ENCODE data around the gene PPP1R9A. TPM values are rescaled to one million over a fixed set of nuclear protein-coding genes. Genes with fewer than 3 reads are reported as not detected.
A peak's percentile ranks its signal among the peaks of the same experiment; 100 is the strongest.

The PPP1R9A gene
- total RNA-seq, 1 experiment from 2014 or later, result 13.5 TPM

DNA sequence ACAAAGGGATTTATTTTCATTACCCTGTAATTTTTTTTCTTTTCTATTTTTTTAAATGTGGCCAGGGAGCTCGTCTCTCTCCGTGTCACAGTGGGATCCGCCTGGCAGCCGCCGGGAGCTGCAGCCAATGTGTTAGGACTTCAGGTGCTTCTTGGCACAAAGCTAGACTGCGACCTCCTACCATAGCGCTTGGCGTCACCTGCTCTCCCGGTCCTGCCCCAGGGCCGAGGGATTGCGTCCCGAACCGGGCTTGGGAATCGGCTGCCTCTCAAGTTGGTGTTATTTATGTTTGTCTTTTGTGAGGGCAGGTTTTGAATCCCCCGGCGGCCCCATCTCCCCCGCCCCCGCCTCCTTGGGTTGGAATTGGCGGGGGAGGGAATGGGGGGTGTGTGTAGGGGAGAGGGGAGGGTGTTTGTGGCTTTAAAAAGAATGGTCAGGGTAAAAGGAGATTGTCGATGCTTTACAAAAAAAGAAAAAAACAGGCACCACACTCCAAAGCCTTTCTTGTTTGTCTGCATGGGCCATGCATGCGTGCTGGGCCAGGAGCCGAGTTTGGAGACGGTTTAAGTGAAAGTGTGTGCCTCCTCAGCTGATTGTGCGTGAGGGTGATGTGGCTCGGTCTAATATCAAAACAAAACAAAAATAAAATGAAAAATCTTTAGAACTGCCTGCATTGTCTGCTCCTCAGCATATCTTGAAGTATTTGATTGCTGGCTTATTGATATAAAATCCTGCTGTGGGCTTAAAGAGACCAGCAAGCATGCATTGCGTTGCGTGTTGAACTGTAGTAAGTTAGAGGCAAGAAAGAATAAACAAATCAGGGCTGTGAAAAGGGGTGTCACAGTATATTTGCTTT, 1.2 kb downstream of the PPP1R9A start:
- TF ChIP-seq ZBTB33 (IDR thresholded peaks at IDR 0.05; ENCODE audit: extremely low read depth, insufficient replicate concordance, low read length), result no peak
- peak; percentile 54; the same call in 1 of the 2 replicates for TF ChIP-seq POLR2AphosphoS5 (IDR thresholded peaks at IDR 0.05; ENCODE audit: low read depth, low read length)
- no peak for TF ChIP-seq JUND (IDR thresholded peaks at IDR 0.05)
- no peak for TF ChIP-seq SIN3A (IDR thresholded peaks at IDR 0.05; ENCODE audit: low read depth)
- TF ChIP-seq POLR2A (IDR thresholded peaks at IDR 0.05; ENCODE audit: borderline replicate concordance, extremely low read depth, insufficient read depth, insufficient read length), result no peak
- TF ChIP-seq SRF (IDR thresholded peaks at IDR 0.05; ENCODE audit: low read depth), result no peak
- TF ChIP-seq ELF1 (IDR thresholded peaks at IDR 0.05; ENCODE audit: borderline replicate concordance, low read depth), result no peak
- peak; percentile 41; the same call in 1 of the 2 replicates for TF ChIP-seq EGR1 (IDR thresholded peaks at IDR 0.05; ENCODE audit: low read depth)
- TF ChIP-seq, protein P1, sequence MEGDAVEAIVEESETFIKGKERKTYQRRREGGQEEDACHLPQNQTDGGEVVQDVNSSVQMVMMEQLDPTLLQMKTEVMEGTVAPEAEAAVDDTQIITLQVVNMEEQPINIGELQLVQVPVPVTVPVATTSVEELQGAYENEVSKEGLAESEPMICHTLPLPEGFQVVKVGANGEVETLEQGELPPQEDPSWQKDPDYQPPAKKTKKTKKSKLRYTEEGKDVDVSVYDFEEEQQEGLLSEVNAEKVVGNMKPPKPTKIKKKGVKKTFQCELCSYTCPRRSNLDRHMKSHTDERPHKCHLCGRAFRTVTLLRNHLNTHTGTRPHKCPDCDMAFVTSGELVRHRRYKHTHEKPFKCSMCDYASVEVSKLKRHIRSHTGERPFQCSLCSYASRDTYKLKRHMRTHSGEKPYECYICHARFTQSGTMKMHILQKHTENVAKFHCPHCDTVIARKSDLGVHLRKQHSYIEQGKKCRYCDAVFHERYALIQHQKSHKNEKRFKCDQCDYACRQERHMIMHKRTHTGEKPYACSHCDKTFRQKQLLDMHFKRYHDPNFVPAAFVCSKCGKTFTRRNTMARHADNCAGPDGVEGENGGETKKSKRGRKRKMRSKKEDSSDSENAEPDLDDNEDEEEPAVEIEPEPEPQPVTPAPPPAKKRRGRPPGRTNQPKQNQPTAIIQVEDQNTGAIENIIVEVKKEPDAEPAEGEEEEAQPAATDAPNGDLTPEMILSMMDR (IDR thresholded peaks at IDR 0.05 in 2 of 3, conservative IDR thresholded peaks at IDR 0.05 in 1 of 3; ENCODE audit: borderline replicate concordance in 1 of 3, insufficient read depth in 1 of 3, low read depth in 2 of 3, low read length in 2 of 3), result no peak
- TF ChIP-seq, protein P2, sequence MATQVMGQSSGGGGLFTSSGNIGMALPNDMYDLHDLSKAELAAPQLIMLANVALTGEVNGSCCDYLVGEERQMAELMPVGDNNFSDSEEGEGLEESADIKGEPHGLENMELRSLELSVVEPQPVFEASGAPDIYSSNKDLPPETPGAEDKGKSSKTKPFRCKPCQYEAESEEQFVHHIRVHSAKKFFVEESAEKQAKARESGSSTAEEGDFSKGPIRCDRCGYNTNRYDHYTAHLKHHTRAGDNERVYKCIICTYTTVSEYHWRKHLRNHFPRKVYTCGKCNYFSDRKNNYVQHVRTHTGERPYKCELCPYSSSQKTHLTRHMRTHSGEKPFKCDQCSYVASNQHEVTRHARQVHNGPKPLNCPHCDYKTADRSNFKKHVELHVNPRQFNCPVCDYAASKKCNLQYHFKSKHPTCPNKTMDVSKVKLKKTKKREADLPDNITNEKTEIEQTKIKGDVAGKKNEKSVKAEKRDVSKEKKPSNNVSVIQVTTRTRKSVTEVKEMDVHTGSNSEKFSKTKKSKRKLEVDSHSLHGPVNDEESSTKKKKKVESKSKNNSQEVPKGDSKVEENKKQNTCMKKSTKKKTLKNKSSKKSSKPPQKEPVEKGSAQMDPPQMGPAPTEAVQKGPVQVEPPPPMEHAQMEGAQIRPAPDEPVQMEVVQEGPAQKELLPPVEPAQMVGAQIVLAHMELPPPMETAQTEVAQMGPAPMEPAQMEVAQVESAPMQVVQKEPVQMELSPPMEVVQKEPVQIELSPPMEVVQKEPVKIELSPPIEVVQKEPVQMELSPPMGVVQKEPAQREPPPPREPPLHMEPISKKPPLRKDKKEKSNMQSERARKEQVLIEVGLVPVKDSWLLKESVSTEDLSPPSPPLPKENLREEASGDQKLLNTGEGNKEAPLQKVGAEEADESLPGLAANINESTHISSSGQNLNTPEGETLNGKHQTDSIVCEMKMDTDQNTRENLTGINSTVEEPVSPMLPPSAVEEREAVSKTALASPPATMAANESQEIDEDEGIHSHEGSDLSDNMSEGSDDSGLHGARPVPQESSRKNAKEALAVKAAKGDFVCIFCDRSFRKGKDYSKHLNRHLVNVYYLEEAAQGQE (IDR thresholded peaks at IDR 0.05; ENCODE audit: low read depth), result no peak
- no peak for TF ChIP-seq RAD21 (IDR thresholded peaks at IDR 0.05; ENCODE audit: low read depth)
- no peak for TF ChIP-seq CBX3 (IDR thresholded peaks at IDR 0.05; ENCODE audit: low read depth)
- TF ChIP-seq TCF7L2 (IDR thresholded peaks at IDR 0.05; ENCODE audit: borderline replicate concordance, extremely low read depth, insufficient read depth, insufficient read length), result no peak
- TF ChIP-seq EZH2phosphoT487 (IDR thresholded peaks at IDR 0.05; ENCODE audit: borderline replicate concordance), result no peak
- CTCF ChIA-PET, result no interaction called here
- DNase-seq (ENCODE audit: low read depth, low spot score) (peak; percentile 16), ATAC-seq (peak; percentile 72)
- peak overlapping the region; percentile 69 for H3K9ac ChIP-seq (ENCODE audit: low read length)
- no peaks in the 10 kb centered on the region for H3K36me3 ChIP-seq (ENCODE audit: control insufficient read depth in 1 of 2, insufficient read depth in 2 of 2, low read length in 2 of 2)
- BruUV-seq (replicated peaks), result TSS peak; percentile 38
- peak overlapping the region; percentile 81; the same call in 1 of the 2 replicates for H3K27ac ChIP-seq (ENCODE audit: low read depth, low read length)
- H3K4me1 ChIP-seq (ENCODE audit: control insufficient read depth in 1 of 2, insufficient read depth in 2 of 2, low read length in 2 of 2), result peaks cover 3 to 18% of the 10 kb centered on the region in 2 experiments; a peak in 3 of 4 replicates
- H4K20me1 ChIP-seq (ENCODE audit: insufficient read depth), result no peaks in the 10 kb centered on the region
- H3K27me3 ChIP-seq (ENCODE audit: insufficient read depth, low read length), result no peaks in the 10 kb centered on the region
- no peaks in the 10 kb centered on the region for H3K9me3 ChIP-seq (ENCODE audit: control insufficient read depth in 1 of 2, insufficient read depth in 1 of 2, low read depth in 1 of 2, low read length in 2 of 2)
- H3K4me3 ChIP-seq (replicated peaks in 1 of 2; ENCODE audit: low read depth in 1 of 2, low read length in 2 of 2), result peak overlapping the region; percentile 58 to 65
- H3K4me2 ChIP-seq (ENCODE audit: low read length), result peak overlapping the region; percentile 89
- H3K79me2 ChIP-seq (ENCODE audit: insufficient read depth, low read length), result no peaks in the 10 kb centered on the region
- RAD21 ChIA-PET (ENCODE audit: low non-redundant PET in 1 of 2, low total read pairs in 2 of 2, uncharacterized antibody in 2 of 2, unreplicated experiment in 2 of 2), result no interaction called here
- H2AFZ ChIP-seq (ENCODE audit: low read depth, low read length, poor library complexity, severe bottlenecking), result peak overlapping the region; percentile 81
- no peaks in the 10 kb centered on the region for H3K9me2 ChIP-seq (ENCODE audit: insufficient read depth)
- intact Hi-C loops (cut with micrococcal nuclease), result loop anchor here (2.0 kb wide), 1 partner anchor 252 kb away; the partner anchor contains the start of gene SGCE
- POLR2A ChIA-PET, result interaction anchor here (0.7 kb wide), 1 partner anchor 334 kb away, joined by 3 read pairs; no protein-coding TSS in a partner anchor
